Thyroid gland (tissue), 4 donors: Measurements from ENCODE around the gene UBE2I.
"Not testable (repeated sequence)": the region's sequence is repeated elsewhere in the genome, so short reads cannot be mapped to it uniquely, and the experiment has no call there.

Source experiments
- POLR2A ChIP-seq, 2 donors: fragments of 450-650 bp; IDR thresholded peaks; one replicate each; pipeline ENCODE4 v1.6.1; 2017; ENCODE audit warnings: antibody characterized with exemption in 2 of 2, mild to moderate bottlenecking in 2 of 2, moderate library complexity in 1 of 2
- TF ChIP-seq, protein P1 (sequence below), 6 experiments: fragments of 200-600 bp in 3 of 6; fragments of 450-650 bp in 3 of 6; sonication (generic) in 3 of 6; IDR thresholded peaks; one replicate each; pipeline ENCODE4 v1.5.1; 2016 to 2019; ENCODE audit warnings: antibody characterized with exemption in 6 of 6, mild to moderate bottlenecking in 2 of 6, inconsistent platforms in 1 of 6, moderate library complexity in 1 of 6

DNA sequence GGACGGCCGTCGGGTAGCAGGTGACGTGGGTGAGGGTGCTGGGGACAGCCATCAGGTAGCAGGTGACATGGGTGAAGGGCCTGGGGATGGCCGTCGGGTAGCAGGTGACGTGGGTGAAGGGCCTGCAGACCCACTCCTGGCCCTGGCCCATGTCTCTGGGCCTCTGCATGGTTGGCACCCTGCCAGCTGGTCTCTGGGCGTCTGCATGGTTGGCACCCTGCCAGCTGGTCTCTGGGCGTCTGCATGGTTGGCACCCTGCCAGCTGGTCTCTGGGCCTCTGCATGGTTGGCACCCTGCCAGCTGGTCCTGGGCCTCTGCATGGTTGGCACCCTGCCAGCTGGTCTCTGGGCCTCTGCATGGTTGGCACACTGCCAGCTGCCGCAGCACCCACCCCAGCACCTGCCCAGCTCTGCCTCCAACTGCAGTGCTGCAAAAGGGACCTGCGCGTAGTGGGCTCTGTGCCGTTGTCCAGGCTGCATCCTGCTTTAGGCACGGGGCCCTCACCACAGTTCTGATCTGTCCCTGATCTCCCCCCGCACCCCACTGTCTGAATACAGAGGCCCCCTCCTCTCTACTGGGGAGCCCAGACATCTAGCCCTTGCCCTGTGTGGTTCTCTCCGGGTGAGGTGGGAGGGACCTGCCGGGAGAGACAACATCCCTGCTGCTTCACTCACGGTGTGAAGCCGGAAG lies 37.6 kb upstream of the UBE2I start:
- not testable (repeated sequence) for TF ChIP-seq POLR2A (IDR thresholded peaks at IDR 0.05)
- TF ChIP-seq, protein P1, sequence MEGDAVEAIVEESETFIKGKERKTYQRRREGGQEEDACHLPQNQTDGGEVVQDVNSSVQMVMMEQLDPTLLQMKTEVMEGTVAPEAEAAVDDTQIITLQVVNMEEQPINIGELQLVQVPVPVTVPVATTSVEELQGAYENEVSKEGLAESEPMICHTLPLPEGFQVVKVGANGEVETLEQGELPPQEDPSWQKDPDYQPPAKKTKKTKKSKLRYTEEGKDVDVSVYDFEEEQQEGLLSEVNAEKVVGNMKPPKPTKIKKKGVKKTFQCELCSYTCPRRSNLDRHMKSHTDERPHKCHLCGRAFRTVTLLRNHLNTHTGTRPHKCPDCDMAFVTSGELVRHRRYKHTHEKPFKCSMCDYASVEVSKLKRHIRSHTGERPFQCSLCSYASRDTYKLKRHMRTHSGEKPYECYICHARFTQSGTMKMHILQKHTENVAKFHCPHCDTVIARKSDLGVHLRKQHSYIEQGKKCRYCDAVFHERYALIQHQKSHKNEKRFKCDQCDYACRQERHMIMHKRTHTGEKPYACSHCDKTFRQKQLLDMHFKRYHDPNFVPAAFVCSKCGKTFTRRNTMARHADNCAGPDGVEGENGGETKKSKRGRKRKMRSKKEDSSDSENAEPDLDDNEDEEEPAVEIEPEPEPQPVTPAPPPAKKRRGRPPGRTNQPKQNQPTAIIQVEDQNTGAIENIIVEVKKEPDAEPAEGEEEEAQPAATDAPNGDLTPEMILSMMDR (IDR thresholded peaks at IDR 0.05), result not testable (repeated sequence)
